ENCODE results near the gene PALD1.

The PALD1 gene

GRCh38 chr10:70497120-70497545, 18.6 kb downstream of the PALD1 start:
- Histone ChIP-seq H3F3A (ENCODE audit: control insufficient read depth, insufficient read depth) (peaks cover 11% of the 10 kb centered on the region), H3K27ac (ENCODE audit: low read depth, low read length) (no peak overlapping the region), H3K4me2 (ENCODE audit: low read length) (no peak overlapping the region)

GRCh38 chr10:70498970-70499835, 20.6 kb downstream of the PALD1 start:
- Histone ChIP-seq H3K4me1 (ENCODE audit: control insufficient read depth, low read length) (peaks cover 69% of the 10 kb centered on the region), H3K27me3 (ENCODE audit: control insufficient read depth, low read length) (no peaks in the 10 kb centered on the region), H3K4me3 (ENCODE audit: low read length) (peak overlapping the region; percentile 39), H3K9me2 (replicated peaks; ENCODE audit: control insufficient read depth, low read length) (no peaks in the 10 kb centered on the region), H3K79me2 (ENCODE audit: control insufficient read depth, low read length) (peaks cover 99% of the 10 kb centered on the region), H3F3A (ENCODE audit: control insufficient read depth, insufficient read depth) (0 out of 2 replicates have a peak, but pooled peaks cover 2% of the 10 kb centered on the region), H3K9me3 (ENCODE audit: control insufficient read depth, insufficient read depth, low read length) (no peaks in the 10 kb centered on the region), H3K4me2 (ENCODE audit: low read length) (peak overlapping the region; percentile 48), H3K27ac (ENCODE audit: low read depth, low read length) (peak overlapping the region; percentile 40), H4K20me1 (ENCODE audit: control insufficient read depth, insufficient read depth, low read depth, low read length) (0 out of 2 replicates have a peak, but pooled peaks cover 11% of the 10 kb centered on the region), H3K36me3 (ENCODE audit: control insufficient read depth, low read length) (peaks cover 46% of the 10 kb centered on the region)
- TF ChIP-seq CTCF (IDR thresholded peaks at IDR 0.05; ENCODE audit: low read depth, low read length, poor library complexity, severe bottlenecking) (no peak), EZH2phosphoT487 (IDR thresholded peaks at IDR 0.05; ENCODE audit: borderline replicate concordance, low read length) (no peak)

More at GRCh38 chr10:70497120-70497545, 18.6 kb downstream of the PALD1 start:
- no peak for TF ChIP-seq CTCF (IDR thresholded peaks at IDR 0.05; ENCODE audit: low read depth, low read length, poor library complexity, severe bottlenecking)
- no peak for TF ChIP-seq EZH2phosphoT487 (IDR thresholded peaks at IDR 0.05; ENCODE audit: borderline replicate concordance, low read length)
- H3K36me3 ChIP-seq (ENCODE audit: control insufficient read depth, low read length) = peaks cover 50% of the 10 kb centered on the region
- no peak overlapping the region for H3K4me3 ChIP-seq (ENCODE audit: low read length)
- no peaks in the 10 kb centered on the region for H3K27me3 ChIP-seq (ENCODE audit: control insufficient read depth, low read length)
- no peaks in the 10 kb centered on the region for H3K9me2 ChIP-seq (replicated peaks; ENCODE audit: control insufficient read depth, low read length)
- peaks cover 96% of the 10 kb centered on the region for H3K79me2 ChIP-seq (ENCODE audit: control insufficient read depth, low read length)
- H4K20me1 ChIP-seq (ENCODE audit: control insufficient read depth, insufficient read depth, low read depth, low read length) = 0 out of 2 replicates have a peak, but pooled peaks cover 6% of the 10 kb centered on the region
- H3K4me1 ChIP-seq (ENCODE audit: control insufficient read depth, low read length) = peaks cover 90% of the 10 kb centered on the region
- H3K9me3 ChIP-seq (ENCODE audit: control insufficient read depth, insufficient read depth, low read length) = no peaks in the 10 kb centered on the region

GRCh38 chr10:70499836-70500167, 21.2 kb downstream of the PALD1 start:
- H3F3A ChIP-seq (ENCODE audit: control insufficient read depth, insufficient read depth) = no peaks in the 10 kb centered on the region
- peaks cover 63% of the 10 kb centered on the region for H3K4me1 ChIP-seq (ENCODE audit: control insufficient read depth, low read length)
- H3K9me3 ChIP-seq (ENCODE audit: control insufficient read depth, insufficient read depth, low read length) = no peaks in the 10 kb centered on the region
- peak overlapping the region; percentile 48 for H3K4me2 ChIP-seq (ENCODE audit: low read length)
- peaks cover 41% of the 10 kb centered on the region for H3K36me3 ChIP-seq (ENCODE audit: control insufficient read depth, low read length)
- no peak overlapping the region for H3K4me3 ChIP-seq (ENCODE audit: low read length)
- no peak for TF ChIP-seq EZH2phosphoT487 (IDR thresholded peaks at IDR 0.05; ENCODE audit: borderline replicate concordance, low read length)
- no peak for TF ChIP-seq CTCF (IDR thresholded peaks at IDR 0.05; ENCODE audit: low read depth, low read length, poor library complexity, severe bottlenecking)
- 0 out of 2 replicates have a peak, but pooled peaks cover 11% of the 10 kb centered on the region for H4K20me1 ChIP-seq (ENCODE audit: control insufficient read depth, insufficient read depth, low read depth, low read length)
- peaks cover 97% of the 10 kb centered on the region for H3K79me2 ChIP-seq (ENCODE audit: control insufficient read depth, low read length)
- H3K27me3 ChIP-seq (ENCODE audit: control insufficient read depth, low read length) = no peaks in the 10 kb centered on the region
- H3K9me2 ChIP-seq (replicated peaks; ENCODE audit: control insufficient read depth, low read length) = no peaks in the 10 kb centered on the region
- peak overlapping the region; percentile 40 for H3K27ac ChIP-seq (ENCODE audit: low read depth, low read length)

Measured in DOHH2 (cell line).